H1 (cell line): ENCODE results near the gene NAE1. TPM values are rescaled to one million over a fixed set of nuclear protein-coding genes. Genes with fewer than 3 reads are reported as not detected.

Experiments
- CTCF ChIA-PET: fragments of 300-600 bp; sonication (Branson Sonifier 250); formaldehyde crosslinking; loops from one replicate; lab custom pipeline; 2021; ENCODE audit not compliant: partially characterized antibody; lab: Charles Lee
- POLR2A ChIA-PET: fragments of 300-600 bp; sonication (Branson Sonifier 250); formaldehyde crosslinking; loops from one replicate; lab custom pipeline; 2021; ENCODE audit warnings: inconsistent platforms; ENCODE audit not compliant: partially characterized antibody; lab: Charles Lee
- DNase-seq, 2 experiments: peaks; one replicate each; pipeline versions ENCODE4 v3.0.0 to v3.0.0-alpha.2; 2010 to 2022; ENCODE audit warnings: low spot score in 2 of 2, low read depth in 1 of 2, mixed read lengths in 1 of 2
- FAIRE-seq: peaks from 2 replicates; lab custom pipeline; 2011; peaks lifted over from hg19 to GRCh38; lab: Jason Lieb, UNC
- H2AFZ ChIP-seq: 2 replicates; pipeline ENCODE4 v1.8.1; 2012; ENCODE audit warnings: low read length, inconsistent platforms
- H2AK5ac ChIP-seq: 2 replicates; pipeline ENCODE4 v1.6.1; 2013; ENCODE audit warnings: low read depth, low read length
- H2BK120ac ChIP-seq: replicated peaks from 2 replicates; pipeline ENCODE3; 2013; ENCODE audit warnings: low read depth, low read length, inconsistent platforms
- H2BK12ac ChIP-seq: 2 replicates; pipeline ENCODE4 v1.6.1; 2013; ENCODE audit warnings: low read depth, low read length
- H2BK15ac ChIP-seq: 2 replicates; pipeline ENCODE4 v1.6.1; 2013; ENCODE audit warnings: low read length
- H2BK20ac ChIP-seq: 2 replicates; pipeline ENCODE4 v1.6.1; 2013; ENCODE audit warnings: low read length
- H2BK5ac ChIP-seq: 2 replicates; pipeline ENCODE4 v1.6.1; 2013; ENCODE audit warnings: low read depth, low read length
- H3K14ac ChIP-seq: 2 replicates; pipeline ENCODE4 v1.6.1; 2013; ENCODE audit warnings: inconsistent platforms; ENCODE audit not compliant: insufficient read length
- H3K18ac ChIP-seq: 2 replicates; pipeline ENCODE4 v1.6.1; 2013; ENCODE audit warnings: low read length; ENCODE audit errors: extremely low read depth
- H3K23ac ChIP-seq: 2 replicates; pipeline ENCODE4 v1.6.1; 2013; ENCODE audit warnings: inconsistent platforms; ENCODE audit not compliant: insufficient read length
- H3K23me2 ChIP-seq: 2 replicates; pipeline ENCODE4 v1.6.1; 2013; ENCODE audit warnings: low read depth, low read length
- H3K27ac ChIP-seq: 2 replicates; pipeline ENCODE4 v1.6.1; 2011; ENCODE audit warnings: low read depth, low read length, inconsistent platforms
- H3K27me3 ChIP-seq, 4 experiments: replicated peaks in 1 of 4; 1 replicate in 1 of 4; 2 replicates in 3 of 4; pipeline versions ENCODE4 v1.6.1 to v1.8.1; 2011 to 2013; ENCODE audit warnings: low read length in 3 of 4, mild to moderate bottlenecking in 3 of 4, inconsistent platforms in 2 of 4, mixed read lengths in 2 of 4, moderate library complexity in 1 of 4; ENCODE audit not compliant: control insufficient read depth in 3 of 4, insufficient read depth in 3 of 4; ENCODE audit errors: extremely low read depth in 1 of 4
- H3K36me3 ChIP-seq, 4 experiments: 2 replicates each; pipeline versions ENCODE4 v1.6.1 to v1.8.1; 2011 to 2013; ENCODE audit warnings: mild to moderate bottlenecking in 4 of 4, low read length in 3 of 4, moderate library complexity in 2 of 4, control low read depth in 1 of 4, inconsistent platforms in 1 of 4; ENCODE audit not compliant: insufficient read depth in 4 of 4, control insufficient read depth in 2 of 4
- H3K4ac ChIP-seq: replicated peaks from 2 replicates; pipeline ENCODE3; 2013; ENCODE audit warnings: low read length, low read depth, mixed read lengths, inconsistent platforms; ENCODE audit not compliant: insufficient read length
- H3K4me1 ChIP-seq, 4 experiments: replicated peaks in 1 of 4; 1 replicate in 1 of 4; 2 replicates in 3 of 4; pipeline versions ENCODE4 v1.6.1 to v1.8.1; 2011 to 2013; ENCODE audit warnings: low read length in 3 of 4, inconsistent platforms in 2 of 4, mixed read lengths in 1 of 4; ENCODE audit not compliant: insufficient read depth in 4 of 4, control insufficient read depth in 3 of 4
- H3K4me2 ChIP-seq, 2 experiments: 2 replicates each; pipeline versions ENCODE4 v1.6.1 to v1.8.1; 2011 to 2013; ENCODE audit warnings: low read depth in 2 of 2, low read length in 2 of 2, control low read depth in 1 of 2, inconsistent platforms in 1 of 2, mild to moderate bottlenecking in 1 of 2; ENCODE audit not compliant: insufficient read depth in 1 of 2
- H3K4me3 ChIP-seq, 4 experiments: fragments of 200-600, 300-600 bp in 1 of 4; sonication (generic), shearing (Covaris generic), sonication (Bioruptor Twin) in 1 of 4; 2 replicates each; pipeline versions ENCODE4 v1.5.1 to v1.8.1; 2011 to 2016; ENCODE audit warnings: low read length in 4 of 4, low read depth in 3 of 4, control low read depth in 2 of 4, inconsistent platforms in 2 of 4, mild to moderate bottlenecking in 2 of 4, mixed read lengths in 1 of 4, moderate library complexity in 1 of 4; ENCODE audit not compliant: insufficient read depth in 2 of 4; ENCODE audit errors: extremely low read depth in 1 of 4
- H3K56ac ChIP-seq: replicated peaks from 2 replicates; pipeline ENCODE3; 2013; ENCODE audit warnings: low read depth, mild to moderate bottlenecking, mixed read lengths, low read length, inconsistent platforms; ENCODE audit not compliant: insufficient read length
- H3K79me1 ChIP-seq: 2 replicates; pipeline ENCODE4 v1.6.1; 2013; ENCODE audit warnings: low read depth, low read length, control low read depth
- H3K79me2 ChIP-seq, 2 experiments: 2 replicates each; pipeline versions ENCODE4 v1.6.1 to v1.8.1; 2012 to 2013; ENCODE audit warnings: low read length in 2 of 2, mild to moderate bottlenecking in 2 of 2, inconsistent platforms in 1 of 2; ENCODE audit not compliant: insufficient read depth in 2 of 2, control insufficient read depth in 1 of 2
- H3K9ac ChIP-seq, 4 experiments: replicated peaks in 1 of 4; 1 replicate in 1 of 4; 2 replicates in 3 of 4; pipeline versions ENCODE4 v1.6.1 to v1.8.1; 2011 to 2013; ENCODE audit warnings: low read depth in 3 of 4, low read length in 3 of 4, control low read depth in 2 of 4, mild to moderate bottlenecking in 2 of 4, moderate library complexity in 2 of 4, inconsistent platforms in 1 of 4; ENCODE audit errors: extremely low read depth in 1 of 4
- H3K9me3 ChIP-seq, 2 experiments: 2 replicates each; pipeline versions ENCODE4 v1.6.1 to v1.8.1; 2012 to 2013; ENCODE audit warnings: mild to moderate bottlenecking in 2 of 2, moderate library complexity in 2 of 2, control low read depth in 1 of 2, inconsistent platforms in 1 of 2, low read depth in 1 of 2, low read length in 1 of 2, mixed read lengths in 1 of 2; ENCODE audit not compliant: insufficient read depth in 2 of 2
- H4K20me1 ChIP-seq, 2 experiments: replicated peaks in 1 of 2; 2 replicates each; pipeline versions ENCODE3 to v1.8.1; 2011 to 2013; ENCODE audit warnings: inconsistent platforms in 2 of 2, low read length in 2 of 2, mild to moderate bottlenecking in 1 of 2; ENCODE audit not compliant: insufficient read depth in 2 of 2, control insufficient read depth in 1 of 2
- H4K5ac ChIP-seq: 2 replicates; pipeline ENCODE4 v1.6.1; 2013; ENCODE audit warnings: low read length, low read depth, mixed read lengths, inconsistent platforms; ENCODE audit not compliant: insufficient read length
- H4K8ac ChIP-seq: 2 replicates; pipeline ENCODE4 v1.8.0; 2013; ENCODE audit warnings: mild to moderate bottlenecking, moderate library complexity, low read length, inconsistent platforms; ENCODE audit not compliant: insufficient read depth; ENCODE audit errors: extremely low read depth
- H4K91ac ChIP-seq: replicated peaks from 2 replicates; pipeline ENCODE3; 2013; ENCODE audit warnings: low read length, mixed read lengths, inconsistent platforms; ENCODE audit not compliant: insufficient read length
- CBX8 ChIP-seq: fragments of 300-800, 300-1000 bp; sonication (generic); IDR thresholded peaks from 2 replicates; pipeline ENCODE4 v1.7.1; 2016; ENCODE audit warnings: low read depth, low read length, borderline replicate concordance
- CHD2 ChIP-seq: IDR thresholded peaks from 2 replicates; pipeline ENCODE4 v1.6.1; 2012; ENCODE audit warnings: low read length, improper control_type of control experiment
- EZH2 ChIP-seq: fragments of 200-600 bp; sonication (generic); IDR thresholded peaks from 2 replicates; pipeline ENCODE4 v1.7.1; 2012; ENCODE audit warnings: low read depth, mild to moderate bottlenecking, moderate library complexity, low read length, inconsistent platforms; ENCODE audit not compliant: severe bottlenecking
- KDM1A ChIP-seq: fragments of 200-600, 300-600 bp; sonication (generic); IDR thresholded peaks from 2 replicates; pipeline ENCODE4 v1.7.1; 2016; ENCODE audit warnings: mild to moderate bottlenecking, low read length, borderline replicate concordance
- MAFK ChIP-seq: IDR thresholded peaks from 2 replicates; pipeline ENCODE4 v1.6.1; 2012; ENCODE audit warnings: low read depth, mild to moderate bottlenecking, improper control_type of control experiment, low read length
- POU5F1 ChIP-seq: IDR thresholded peaks from 2 replicates; pipeline ENCODE4 v1.6.1; 2011; ENCODE audit warnings: low read depth, mild to moderate bottlenecking, low read length, moderate library complexity
- RFX5 ChIP-seq: IDR thresholded peaks from 2 replicates; pipeline ENCODE4 v1.6.1; 2011; ENCODE audit warnings: low read depth, low read length, improper control_type of control experiment, borderline replicate concordance
- RNF2 ChIP-seq: fragments of 200-900, 300-1000 bp; sonication (generic); IDR thresholded peaks from 2 replicates; pipeline ENCODE4 v1.7.1; 2016; ENCODE audit warnings: borderline replicate concordance, low read depth, mild to moderate bottlenecking, antibody characterized with exemption, low read length; ENCODE audit not compliant: poor library complexity, severe bottlenecking; ENCODE audit errors: missing control alignments
- SIRT6 ChIP-seq: IDR thresholded peaks from one replicate; pipeline ENCODE4 v1.7.1; 2012; ENCODE audit warnings: low read length, inconsistent platforms
- SP1 ChIP-seq: IDR thresholded peaks from 2 replicates; pipeline ENCODE4 v1.6.1; 2011; ENCODE audit warnings: low read depth, low read length
- SP2 ChIP-seq: IDR thresholded peaks from 2 replicates; pipeline ENCODE4 v1.6.1; 2012; ENCODE audit warnings: mild to moderate bottlenecking, low read length, inconsistent platforms
- SP4 ChIP-seq: IDR thresholded peaks from 2 replicates; pipeline ENCODE4 v1.6.1; 2012; ENCODE audit warnings: low read length, inconsistent platforms
- TCF12 ChIP-seq: IDR thresholded peaks from 2 replicates; pipeline ENCODE4 v1.6.1; 2011; ENCODE audit warnings: low read depth, mild to moderate bottlenecking, low read length
- YY1 ChIP-seq: IDR thresholded peaks from 2 replicates; pipeline ENCODE4 v1.6.1; 2011; ENCODE audit warnings: low read depth, mild to moderate bottlenecking, low read length
- ZNF274 ChIP-seq: IDR thresholded peaks from 2 replicates; pipeline ENCODE4 v1.7.0; 2012; ENCODE audit warnings: low read length, borderline replicate concordance; ENCODE audit errors: extremely low read depth
- WGBS, 2 experiments: shearing (Covaris generic) in 1 of 2; methylation state at CpG; one replicate each; pipeline versions ENCODE4 v1.1.6 to v1.1.7; 2013 to 2015; ENCODE audit warnings: low lambda C conversion rate in 2 of 2, mixed read lengths in 2 of 2, inconsistent platforms in 1 of 2, low coverage in 1 of 2, missing lambda C conversion rate in 1 of 2; ENCODE audit not compliant: insufficient replicate concordance in 2 of 2, insufficient coverage in 1 of 2, insufficient read length in 1 of 2; ENCODE audit errors: extremely low coverage in 1 of 2, missing lambda C conversion rate in 1 of 2; 5-methylcytosine and 5-hydroxymethylcytosine counted together
- polyA plus RNA-seq, 7 experiments: library from polyadenylated mRNA; depleted of rRNA in 3 of 7; stranded (reverse) in 5 of 7; unstranded in 2 of 7; fragments of >200 nt in 5 of 7; fragments of 200-250 nt in 2 of 7; gene quantifications; 1 replicate in 5 of 7; 2 replicates in 1 of 7; 4 replicates in 1 of 7; pipeline versions ENCODE4 v1.2.1 to v1.2.3, GENCODE V29; 2011 to 2013; ENCODE audit warnings: missing spikeins in 2 of 7, mixed read lengths in 2 of 7
- total RNA-seq: library from RNA; stranded (reverse); fragmentation: NEBNext Ultra II Directional; extraction: Animal tissue kit (Norgen Biotek cat#: 25700); gene quantifications from 2 replicates; pipeline ENCODE4 v1.2.1, GENCODE V29; 2021

NAE1 gene
- total and polyA plus RNA-seq, 2 of the 8 experiments (the other 6 are each of a cell fraction or from before 2014, with no cell fraction given): 66.6 to 155 TPM

- H4K5ac ChIP-seq: no peak overlapping the region
- no peak overlapping the region for H2BK20ac ChIP-seq
- H2BK5ac ChIP-seq: no peak overlapping the region
- no peak overlapping the region for H3K56ac ChIP-seq
- no peak overlapping the region for H3K14ac ChIP-seq
- H3K27me3 ChIP-seq: no peaks in the 10 kb centered on the region
- no peak overlapping the region for H2BK15ac ChIP-seq
- no peak overlapping the region for H2AFZ ChIP-seq
- FAIRE-seq (no peak), DNase-seq (no peak)
- no peaks in the 10 kb centered on the region for H3K9me3 ChIP-seq
- H3K4me1 ChIP-seq: no peaks in the 10 kb centered on the region
- WGBS, 2 experiments: 92% methylated on average over 8 of the region's 8 CpGs; no CpG with 5 or more reads in 1 of the 2 experiments
- no peak overlapping the region for H3K4ac ChIP-seq
- H3K18ac ChIP-seq: no peak overlapping the region
- no peaks in the 10 kb centered on the region for H3K79me2 ChIP-seq
- CTCF ChIA-PET: interaction anchor here (0.6 to 2.6 kb wide), 9 partner anchors 8 to 199 kb away, joined by 3 to 13 read pairs (median 3); partner anchors contain the start of gene NAE1
- no peaks in the 10 kb centered on the region for H3K79me1 ChIP-seq
- no peak overlapping the region for H3K4me2 ChIP-seq
- H3K9ac ChIP-seq: no peak overlapping the region
- no peaks in the 10 kb centered on the region for H4K20me1 ChIP-seq
- no peak overlapping the region for H2AK5ac ChIP-seq
- H4K91ac ChIP-seq: no peak overlapping the region
- no peak overlapping the region for H2BK12ac ChIP-seq
- H3K23ac ChIP-seq: no peak overlapping the region
- no peak overlapping the region for H3K4me3 ChIP-seq
- POLR2A ChIA-PET: interaction anchor here (1.0 to 1.5 kb wide), 3 partner anchors 9 to 32 kb away, joined by 3 to 10 read pairs (median 4); partner anchors contain the start of gene NAE1
- H3K27ac ChIP-seq: no peak overlapping the region
- H4K8ac ChIP-seq: no peak overlapping the region
- no peak overlapping the region for H2BK120ac ChIP-seq
- H3K36me3 ChIP-seq: no peaks in the 10 kb centered on the region
- no peaks in the 10 kb centered on the region for H3K23me2 ChIP-seq
- TF ChIP-seq ZNF274 (no peak), YY1 (no peak), RNF2 (no peak), RFX5 (no peak), SIRT6 (no peak), KDM1A (no peak), CBX8 (no peak), SP4 (no peak), CHD2 (no peak), MAFK (no peak), POU5F1 (no peak), SP2 (no peak), EZH2 (no peak), TCF12 (no peak), SP1 (no peak)
These were observed 31.3 kb upstream of the NAE1 start for GRCh38 chr16:66862023-66862520.
